GM21447 (cell line): Measurements from ENCODE around the gene PABPC1L.

ENCODE experiments used
- ATAC-seq: cut with Tn5 transposase; IDR thresholded peaks from one replicate; pipeline ENCODE4 v1.9.1; 2021; ENCODE audit not compliant: unreplicated experiment

PABPC1L gene

DNA sequence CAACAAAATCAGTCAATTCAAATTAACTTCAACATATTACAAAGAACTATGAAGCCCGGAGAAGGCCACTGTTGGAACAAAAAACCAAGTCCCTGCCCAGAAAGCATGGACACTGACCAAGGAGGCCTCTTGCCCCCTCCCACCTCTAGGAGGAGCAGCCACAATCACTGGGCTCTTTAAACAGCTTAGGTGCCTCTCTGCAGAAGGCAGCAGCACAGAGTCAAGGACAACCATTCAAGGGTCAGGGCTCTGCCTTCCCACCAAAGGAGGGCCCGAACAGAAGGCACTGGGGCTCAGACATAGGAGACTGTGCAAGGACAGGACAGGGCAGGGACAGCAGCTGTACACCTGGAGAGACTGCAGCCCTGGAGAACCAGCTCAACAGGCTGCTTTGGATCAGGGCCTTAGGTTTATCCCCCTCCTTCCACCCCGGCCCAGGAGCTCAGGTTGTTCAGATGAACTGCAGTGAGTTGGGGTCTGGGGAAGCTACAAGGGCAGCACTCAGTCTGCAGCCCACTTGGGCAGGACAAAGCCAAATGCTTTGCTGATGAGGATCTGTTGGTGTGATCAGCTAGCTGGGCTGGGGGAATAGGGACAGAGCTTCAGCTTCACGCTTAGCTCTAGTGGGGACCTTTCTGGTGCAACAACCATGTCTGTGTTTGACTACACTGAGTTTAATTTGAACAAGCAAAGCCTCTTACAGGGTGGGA, 32.6 kb downstream of the PABPC1L start:
- no peak for ATAC-seq

DNA sequence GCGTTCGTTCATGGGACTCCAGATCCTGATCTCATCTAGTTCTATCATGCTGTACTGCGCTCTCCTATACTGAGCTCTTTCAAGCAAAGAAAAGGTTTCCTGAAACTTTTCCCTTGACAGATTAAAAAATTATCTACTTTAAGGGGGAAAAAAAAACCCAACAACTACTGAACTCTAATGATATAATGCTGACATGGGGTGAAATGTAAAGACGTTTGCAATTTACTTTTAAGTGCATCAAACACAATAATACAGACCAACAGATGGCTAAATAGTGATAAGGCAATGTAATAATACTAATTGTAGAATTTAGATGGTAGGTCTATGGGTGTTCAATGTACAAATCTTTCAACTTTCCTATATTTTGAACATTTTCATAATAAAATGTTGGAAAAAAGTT, 34.0 kb downstream of the PABPC1L start:
- ATAC-seq, result no peak

DNA sequence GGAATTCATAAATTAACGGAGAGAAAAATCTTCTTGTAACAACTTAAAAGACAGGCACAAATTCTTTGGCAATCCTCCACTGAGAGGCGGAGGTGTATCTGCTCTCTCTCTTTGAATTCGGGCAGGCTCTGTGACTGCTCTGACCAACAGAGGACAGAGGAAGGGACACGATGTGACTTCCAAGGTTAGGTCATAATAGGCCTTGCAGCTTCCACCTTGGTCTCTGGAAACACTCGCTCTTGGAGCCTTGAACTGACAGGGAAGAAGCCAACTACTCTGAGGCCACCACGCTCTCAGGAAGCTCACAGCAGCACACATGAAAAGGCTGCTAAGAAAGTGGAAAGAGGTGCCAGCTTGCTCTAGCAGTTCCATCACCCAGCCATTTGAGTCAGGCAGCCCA, 35.4 kb downstream of the PABPC1L start:
- no peak for ATAC-seq

DNA sequence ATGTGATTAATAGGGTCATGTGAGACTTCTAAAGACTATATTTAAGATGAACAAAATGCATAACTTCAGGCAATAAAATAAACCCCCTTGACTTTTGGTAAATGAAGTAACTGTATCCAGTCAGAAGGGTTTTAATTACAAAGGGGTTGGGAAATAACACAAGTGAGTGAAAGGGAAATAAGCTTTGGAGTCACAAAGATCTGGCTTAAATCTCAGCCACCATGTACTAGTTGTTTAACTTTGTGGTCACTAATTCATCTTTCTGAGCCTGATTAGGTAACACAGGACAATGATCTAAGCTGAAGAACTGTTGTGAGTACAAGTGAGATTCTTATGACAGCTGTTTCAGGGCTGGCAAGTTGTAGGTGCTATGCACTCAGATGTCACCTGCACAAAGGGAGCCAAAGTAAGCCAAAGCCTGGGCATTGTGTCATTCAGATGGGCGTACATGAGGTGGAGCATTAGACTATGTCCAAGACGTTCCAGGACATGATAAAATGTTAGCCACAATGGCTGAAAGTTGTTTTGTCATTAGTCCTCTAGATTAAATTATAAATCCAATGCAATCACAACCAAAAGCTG, 36.5 kb downstream of the PABPC1L start:
- ATAC-seq, result no peak

DNA sequence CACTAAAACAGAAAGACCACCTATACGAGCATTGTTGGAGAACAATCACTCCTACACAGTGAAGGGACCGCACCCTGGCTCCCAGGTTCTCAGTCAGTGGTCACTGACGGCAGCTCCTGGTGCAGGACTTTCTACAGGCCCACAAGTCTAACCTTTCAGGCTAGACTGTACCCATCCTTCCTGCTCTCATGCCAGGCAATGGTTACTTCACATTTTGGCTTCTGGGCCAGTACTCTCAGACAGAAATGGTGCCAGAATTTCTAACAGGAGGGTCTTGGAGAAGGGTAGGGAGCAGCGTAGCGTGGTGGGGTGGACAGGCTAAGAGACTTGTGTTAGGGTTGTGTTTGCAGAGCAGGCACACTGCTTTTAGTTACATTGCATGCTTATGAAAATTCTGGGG, 38.2 kb downstream of the PABPC1L start:
- ATAC-seq, result no peak

DNA sequence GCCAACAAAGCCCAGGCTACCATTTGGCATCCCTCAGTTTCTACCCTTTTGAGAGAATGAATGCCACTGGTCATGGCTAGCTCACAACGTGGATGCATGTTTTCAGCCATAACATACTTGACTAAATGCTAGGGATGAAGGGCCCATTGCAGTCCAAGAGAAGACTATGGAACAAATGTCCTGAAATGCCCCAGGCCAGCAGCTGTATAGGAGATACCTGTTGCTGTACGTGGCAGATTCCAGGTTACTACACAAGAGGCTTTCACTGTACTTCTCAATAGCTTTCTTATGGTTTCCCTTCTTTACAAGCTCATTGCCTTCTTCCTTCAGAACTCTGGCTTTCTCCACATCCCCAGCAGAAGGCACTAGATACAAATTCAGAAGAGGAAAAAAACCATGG, 38.7 kb downstream of the PABPC1L start:
- no peak for ATAC-seq

DNA sequence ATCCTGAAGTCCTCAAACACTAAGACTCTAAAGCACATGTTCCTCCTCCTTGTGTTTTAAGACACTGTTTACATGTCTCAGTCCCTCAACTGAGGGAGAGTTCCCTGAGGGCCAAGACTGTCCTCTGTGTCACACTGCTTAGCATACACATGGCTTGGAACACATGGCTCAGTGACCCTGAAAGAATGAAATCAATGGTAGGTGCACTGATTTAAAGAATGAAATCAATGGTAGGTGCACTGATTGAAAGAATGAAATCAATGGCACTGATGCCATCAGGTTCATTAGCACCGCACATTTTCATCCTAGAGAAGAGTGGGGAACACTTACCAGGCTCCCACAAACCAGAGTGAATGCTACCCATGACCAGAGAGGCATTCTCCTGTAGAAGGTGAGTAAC, 40.5 kb downstream of the PABPC1L start:
- ATAC-seq, result no peak

DNA sequence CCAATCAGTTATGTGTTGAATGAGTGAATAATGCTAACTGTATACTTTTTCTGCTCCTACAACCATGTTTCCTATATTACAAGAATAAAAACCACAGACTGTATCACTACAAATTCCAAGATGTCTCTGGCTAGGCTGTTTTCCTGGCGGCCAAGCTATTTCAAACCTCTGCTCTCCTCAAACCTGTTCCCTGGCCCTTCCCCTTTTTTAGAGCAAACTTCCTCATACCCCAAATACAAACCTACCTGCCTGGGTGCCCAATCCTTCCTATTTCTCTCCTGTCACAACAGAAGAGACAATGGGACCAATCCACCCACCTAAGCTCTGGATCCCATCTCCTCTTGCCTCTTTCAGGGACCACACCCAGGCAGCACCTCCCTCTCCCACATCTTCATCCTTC, 42.9 kb downstream of the PABPC1L start:
- ATAC-seq, result no peak

DNA sequence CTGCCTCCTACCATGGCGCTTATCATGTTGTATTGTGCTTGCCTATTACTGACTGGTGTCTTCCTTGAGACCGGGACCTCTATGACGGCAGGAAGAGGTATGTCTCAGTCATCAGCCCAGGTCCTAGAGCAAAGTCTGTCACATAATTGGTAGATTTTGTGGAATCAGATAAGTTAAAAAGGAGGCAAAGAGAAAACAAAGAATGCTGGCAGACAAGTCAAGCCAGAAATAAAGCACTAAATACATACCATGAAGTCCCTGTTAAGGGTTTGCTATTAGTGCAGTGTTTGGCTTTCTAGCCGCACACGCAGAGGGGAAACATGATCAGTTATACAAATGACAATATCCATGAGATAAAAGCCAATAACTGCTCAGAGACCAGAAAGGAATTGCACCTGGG, 44.4 kb downstream of the PABPC1L start:
- ATAC-seq, result no peak

DNA sequence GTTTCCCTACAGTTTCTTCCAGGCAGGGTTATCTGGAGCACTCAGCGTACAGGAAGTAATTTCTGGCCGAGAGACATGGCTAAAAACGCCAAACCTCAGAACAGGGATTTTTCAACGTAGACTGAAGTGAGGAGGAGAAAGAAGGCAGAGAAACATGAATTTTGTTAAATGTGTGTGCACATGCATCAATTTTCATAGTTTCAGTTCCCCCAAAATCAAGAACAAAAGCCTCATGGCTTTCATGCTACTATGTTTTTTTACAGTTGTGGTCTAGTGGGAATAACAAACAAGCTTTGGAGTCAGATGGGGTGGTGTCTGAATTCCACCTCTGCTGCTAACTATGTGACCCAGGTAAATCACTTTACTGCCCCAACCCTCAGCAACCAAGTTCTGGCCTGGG, 45.4 kb downstream of the PABPC1L start:
- ATAC-seq, result no peak

DNA sequence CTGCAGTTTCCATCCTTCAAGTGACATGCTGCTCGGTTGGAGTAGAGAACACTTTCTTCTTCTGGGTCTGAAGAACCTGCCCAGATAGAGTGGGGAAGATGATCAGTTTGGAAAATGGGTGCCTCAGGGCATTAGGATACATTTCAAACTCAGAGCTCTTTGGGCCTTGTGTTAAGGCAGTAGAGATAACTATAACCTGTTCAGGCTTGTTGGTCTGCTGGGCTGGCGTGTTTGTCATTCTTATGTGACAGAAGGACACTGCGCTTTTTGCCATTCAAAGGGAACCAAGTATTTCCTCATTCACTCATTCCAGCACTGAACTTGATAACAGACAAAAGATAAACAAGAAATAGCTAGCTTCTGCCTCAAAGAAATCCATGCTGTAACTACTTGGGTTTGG, 46.5 kb downstream of the PABPC1L start:
- no peak for ATAC-seq

DNA sequence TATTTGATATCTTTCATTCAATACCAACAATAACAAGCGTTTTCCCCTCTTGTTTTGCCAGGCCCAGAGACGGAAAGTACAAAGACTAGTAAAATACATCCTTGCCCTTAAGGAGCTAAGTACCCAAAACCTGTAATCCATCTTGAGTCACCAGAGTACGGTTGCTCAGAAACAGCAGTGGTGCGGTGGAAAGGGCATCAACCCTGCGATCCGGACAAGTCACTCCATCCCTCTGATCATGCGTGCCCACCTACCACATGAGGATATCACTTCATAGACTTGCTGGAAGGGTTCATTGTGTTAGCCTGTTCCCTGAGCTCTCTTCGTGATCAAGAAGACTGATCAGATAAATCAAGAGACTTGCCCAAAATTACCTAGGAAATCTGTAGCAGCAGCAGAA, 48.4 kb downstream of the PABPC1L start:
- no peak for ATAC-seq

DNA sequence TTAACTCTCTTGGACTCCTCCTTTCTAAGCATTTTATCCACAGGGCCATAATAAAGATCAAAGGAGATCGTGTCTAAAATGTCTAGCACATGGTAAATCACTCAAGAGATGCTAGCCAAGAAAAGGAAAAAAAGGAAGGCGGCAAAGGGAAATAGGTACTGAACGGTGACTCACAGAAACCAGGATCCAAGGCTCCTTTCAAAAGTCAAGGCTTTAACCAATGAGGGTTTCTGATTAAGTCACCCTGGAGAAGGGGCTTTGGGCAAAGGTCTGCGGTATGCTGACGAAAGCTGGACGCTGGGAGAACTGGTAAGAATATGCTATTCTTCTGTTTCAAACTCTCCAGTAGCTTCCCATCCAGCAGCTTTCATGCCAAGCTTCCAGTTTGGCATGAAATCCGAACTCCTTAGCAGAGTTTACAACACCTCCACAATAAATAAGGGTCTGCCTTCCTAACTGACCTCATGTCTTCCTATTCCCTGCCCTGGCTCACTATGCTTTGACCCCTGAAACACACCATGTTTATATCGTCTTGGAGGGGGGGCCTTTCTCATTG, 49.3 kb downstream of the PABPC1L start:
- ATAC-seq, result no peak

DNA sequence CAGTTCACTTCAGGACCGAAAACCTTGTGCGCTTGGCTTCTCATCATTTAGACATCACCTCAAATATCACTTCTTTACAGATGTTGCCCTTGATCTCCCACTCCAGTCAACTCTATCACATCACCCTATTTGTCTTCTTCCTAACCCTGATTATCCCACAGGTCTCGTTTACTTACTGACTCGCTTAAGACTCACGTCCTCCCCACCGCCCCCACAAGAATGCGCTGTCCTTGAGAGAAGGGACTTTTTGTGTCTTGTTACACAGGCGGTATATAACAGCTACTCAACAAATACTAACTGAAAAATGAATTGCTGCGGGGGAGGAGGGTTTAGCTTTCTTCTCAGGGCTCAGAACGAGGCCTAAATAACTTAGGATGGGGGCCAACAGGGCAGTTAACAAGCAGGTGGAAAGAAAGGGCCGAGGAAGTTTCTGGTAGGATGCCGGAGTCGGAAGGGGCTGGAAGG, 49.8 kb downstream of the PABPC1L start:
- no peak for ATAC-seq

DNA sequence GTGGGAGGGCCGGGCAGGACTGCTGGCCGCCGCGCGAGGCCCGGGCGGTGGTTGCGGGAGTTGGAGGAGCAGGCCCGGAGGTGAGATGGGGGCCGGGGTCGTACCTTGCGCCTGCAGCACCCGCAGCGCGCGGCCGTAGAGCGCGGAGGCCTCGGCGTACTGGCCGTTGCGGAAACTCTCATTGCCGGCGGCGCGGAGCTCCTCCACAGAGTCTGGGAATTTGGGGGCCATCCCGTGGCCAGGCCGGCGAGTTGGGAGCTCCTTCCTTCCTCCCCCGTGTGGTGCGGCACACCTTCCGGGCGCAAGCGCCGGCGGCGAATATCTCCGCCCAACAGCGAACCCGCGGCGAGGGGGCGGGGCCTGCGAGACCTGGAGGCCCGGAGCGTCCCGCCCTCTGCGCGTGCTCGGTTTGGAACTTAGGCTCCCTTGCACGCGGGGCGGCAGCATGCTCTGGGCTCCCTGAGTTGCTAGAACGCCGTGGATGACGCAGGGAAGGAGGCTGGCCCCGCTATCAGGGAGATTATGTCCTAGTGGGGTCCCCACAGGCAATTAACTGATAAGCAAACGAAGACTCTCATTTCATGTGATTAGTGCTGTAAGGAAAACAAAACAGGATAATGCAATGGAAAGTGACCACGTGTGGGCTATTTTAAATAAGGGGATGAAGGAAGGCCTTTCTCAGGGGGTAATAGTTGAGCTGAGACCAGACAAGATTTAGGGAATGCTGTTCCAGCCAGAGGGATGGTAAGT, 50.4 kb downstream of the PABPC1L start, which contains the start of gene TOMM34:
TOMM34 (minus strand) TSS at position 295 of the 750 bp plus-strand sequence; CDS start at position 231, 64 bp downstream.
- peak; percentile 84 for ATAC-seq

DNA sequence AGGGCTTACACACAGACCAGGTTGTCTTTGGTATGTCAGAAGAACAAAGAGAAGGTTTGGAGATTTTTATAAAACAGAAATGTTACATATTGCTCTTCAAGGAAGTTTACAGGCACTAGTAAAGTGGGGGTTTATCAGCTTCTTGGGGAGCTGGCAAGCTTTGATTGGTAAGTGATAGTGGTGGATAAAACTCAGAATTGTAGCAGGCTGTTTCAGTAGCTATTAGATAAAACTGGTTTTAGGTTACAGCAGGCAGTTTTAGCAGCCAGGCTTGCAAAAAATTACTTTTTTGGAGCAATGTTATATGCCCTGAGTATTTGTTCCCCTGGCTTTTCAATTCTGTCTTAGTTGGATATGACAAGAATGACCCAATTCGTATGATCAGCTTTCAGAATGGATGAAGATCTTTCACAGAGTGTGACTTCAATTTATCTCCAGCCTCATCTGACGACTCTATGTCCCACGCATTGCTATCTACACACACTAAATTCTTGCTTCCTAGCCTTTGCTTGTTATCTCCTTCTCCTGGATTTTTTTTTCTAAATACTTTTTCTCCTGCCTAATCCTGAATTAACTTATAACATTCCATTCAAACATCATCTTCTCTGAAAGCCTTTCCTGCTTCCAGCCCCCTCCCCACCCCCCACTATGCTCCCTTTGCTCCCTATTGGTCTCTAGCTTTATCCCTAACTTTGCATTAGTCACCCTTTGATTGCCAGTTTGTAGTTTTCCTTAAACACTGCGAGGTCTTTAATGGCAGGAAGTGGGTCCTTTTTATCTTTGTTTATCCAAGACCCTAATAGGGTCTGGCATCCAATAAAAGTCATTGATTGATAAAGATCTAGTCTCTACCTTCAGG, 51.4 kb downstream of the PABPC1L start:
- ATAC-seq, result no peak

DNA sequence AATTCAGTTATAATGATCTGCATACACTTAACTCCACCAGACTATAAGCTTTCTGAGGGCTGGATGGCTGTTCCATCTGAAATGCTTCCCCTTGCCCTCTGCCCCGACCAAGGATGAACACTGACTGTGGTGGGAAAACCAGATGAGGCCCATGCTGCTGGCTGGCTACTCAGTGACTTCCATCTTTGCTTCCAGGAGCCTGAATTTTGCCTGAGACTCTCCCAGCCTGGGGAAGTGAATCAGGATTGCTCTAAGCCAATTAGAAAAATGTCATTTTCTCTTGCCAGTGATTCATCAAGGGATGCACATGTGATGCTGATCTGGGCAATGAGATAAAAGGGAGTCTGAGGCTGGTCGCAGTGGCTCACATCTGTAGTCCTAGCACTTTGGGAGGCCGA, 52.0 kb downstream of the PABPC1L start:
- ATAC-seq, result no peak

DNA sequence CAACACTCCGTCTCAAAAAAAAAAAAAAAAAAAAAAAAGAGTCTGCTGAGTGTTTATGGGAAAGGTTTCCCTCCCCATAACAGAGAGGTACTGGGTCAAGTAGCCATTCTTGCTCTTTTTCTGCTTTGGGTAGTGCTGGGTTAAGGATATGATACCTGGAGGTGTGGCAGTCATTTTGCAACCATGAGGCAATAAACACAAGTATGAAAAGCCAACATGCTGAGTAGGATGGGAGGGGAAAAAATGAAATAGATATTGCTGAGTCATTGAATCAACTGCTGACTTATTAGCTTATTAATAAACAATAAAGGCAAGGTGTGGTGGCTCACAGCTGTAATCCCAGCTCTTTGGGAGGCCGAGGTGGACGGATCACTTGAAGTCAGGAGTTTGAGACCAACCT, 52.6 kb downstream of the PABPC1L start:
- no peak for ATAC-seq

DNA sequence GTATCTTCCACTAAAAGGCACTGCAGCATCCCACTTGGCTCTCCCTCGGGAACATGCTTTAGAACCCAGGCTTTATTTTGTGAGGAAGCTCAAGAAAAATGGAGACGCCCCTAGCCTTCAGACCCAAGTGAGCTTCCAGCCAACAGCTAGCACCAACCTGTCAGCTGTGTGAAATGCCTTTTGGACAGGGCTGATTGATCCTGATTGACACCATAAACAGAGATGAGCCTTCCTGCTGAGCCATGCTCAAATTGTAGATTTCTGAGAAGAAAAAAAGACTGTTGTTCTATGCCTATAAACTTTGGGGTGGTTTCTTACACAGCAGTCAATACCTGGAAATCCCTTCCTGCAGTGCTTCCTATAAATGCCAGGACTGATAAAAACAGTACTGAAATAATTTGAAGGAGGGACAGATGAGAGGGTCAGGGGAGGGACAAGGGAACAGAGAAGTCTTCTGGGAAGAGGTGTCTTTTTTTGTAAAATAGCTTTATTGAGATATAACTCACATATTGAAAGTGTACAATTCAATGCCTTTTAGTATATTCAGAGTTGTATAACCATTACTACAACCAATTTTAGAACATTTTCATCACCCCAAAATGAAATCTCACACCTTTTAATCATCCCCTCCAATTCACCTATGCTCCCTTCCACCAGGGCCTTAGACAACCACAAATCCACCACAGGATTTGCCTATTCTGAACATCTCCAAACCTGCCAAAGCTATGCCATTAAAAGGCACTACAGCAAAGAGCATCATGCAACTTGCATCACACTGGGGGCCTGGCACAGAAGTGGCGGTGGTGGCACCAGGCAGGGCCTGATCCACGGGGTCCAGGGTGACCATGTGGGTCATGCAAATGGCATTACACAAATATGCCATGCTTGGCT, 53.7 kb downstream of the PABPC1L start:
- ATAC-seq, result no peak

DNA sequence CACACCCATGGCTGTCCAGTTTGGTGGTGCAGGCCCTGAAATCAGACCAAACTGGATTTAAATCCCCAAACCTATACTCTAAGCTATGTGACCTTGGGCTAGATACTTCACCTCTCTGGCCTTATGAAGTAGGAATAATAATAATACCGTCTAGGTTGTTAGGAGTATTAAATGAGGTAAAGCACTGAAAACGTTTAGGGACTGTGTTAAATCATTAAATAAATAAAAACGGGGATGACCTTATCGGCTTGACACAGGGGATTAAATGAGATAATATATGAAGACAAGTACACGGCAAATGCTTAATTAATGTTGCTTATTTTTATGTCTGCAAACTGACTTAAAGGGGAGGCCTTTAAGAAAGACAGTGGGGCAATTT, 55.8 kb downstream of the PABPC1L start:
- ATAC-seq, result no peak
